Hepatocyte (in vitro differentiated cells): ENCODE measurements around the gene MYRIP.

Source experiments
- CTCF ChIP-seq: fragments of 200-600 bp; sonication (generic); IDR thresholded peaks from 2 replicates; pipeline ENCODE4 v1.5.1; 2016; ENCODE audit warnings: antibody characterized with exemption, mild to moderate bottlenecking; ENCODE audit not compliant: poor library complexity
- EZH2phosphoT487 ChIP-seq: fragments of 200-600 bp; sonication (generic); IDR thresholded peaks from one replicate; pipeline ENCODE4 v1.6.1; 2018; ENCODE audit warnings: antibody characterized with exemption, mild to moderate bottlenecking, low read depth, moderate library complexity; ENCODE audit not compliant: unreplicated experiment, severe bottlenecking

- TF ChIP-seq CTCF (no peak), EZH2phosphoT487 (no peak)
Observed at GRCh38 chr3:40035177-40035576, 225.8 kb downstream of the MYRIP start.
